ENCODE data around the gene FOXK2. TPM values are rescaled to one million over a fixed set of nuclear protein-coding genes. Genes with fewer than 3 reads are reported as not detected.

Gene FOXK2
- total RNA-seq, 4 donors from 2014 or later: 15.9 to 70.9 (median 42.7) TPM

DNA sequence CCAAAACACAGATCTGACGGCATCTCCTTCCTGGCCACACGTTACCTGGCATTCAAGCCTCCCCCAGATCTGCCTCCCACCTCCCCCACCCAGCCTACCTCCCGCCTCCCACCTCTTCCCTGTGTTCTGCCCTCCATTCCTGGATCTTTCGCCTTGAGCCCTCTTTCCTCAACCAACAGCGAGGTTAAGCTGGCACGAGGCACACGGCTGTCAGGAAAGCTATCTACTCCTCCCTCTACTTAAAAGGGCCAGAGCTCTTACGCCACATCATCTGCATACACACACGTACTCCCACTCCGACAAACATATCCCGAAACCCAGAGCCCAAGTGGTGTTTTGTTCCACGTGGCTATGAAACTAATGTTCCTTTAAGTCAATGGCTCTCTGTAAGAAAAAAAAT lies 110.7 kb downstream of the FOXK2 start:
- intact Hi-C loops (cut with DNase I; ENCODE audit: low total_unique reads): no loop called here
- no peaks in the 10 kb centered on the region for H3K4me1 ChIP-seq
- H3K27ac ChIP-seq: no peak overlapping the region
- no peak for DNase-seq
- H3K9me3 ChIP-seq: no peaks in the 10 kb centered on the region
- H3K36me3 ChIP-seq: no peaks in the 10 kb centered on the region
- H3K27me3 ChIP-seq: no peaks in the 10 kb centered on the region
- H3K4me3 ChIP-seq: no peak overlapping the region
- TF ChIP-seq POLR2A (IDR thresholded peaks at IDR 0.05): no peak
- TF ChIP-seq, protein P1, sequence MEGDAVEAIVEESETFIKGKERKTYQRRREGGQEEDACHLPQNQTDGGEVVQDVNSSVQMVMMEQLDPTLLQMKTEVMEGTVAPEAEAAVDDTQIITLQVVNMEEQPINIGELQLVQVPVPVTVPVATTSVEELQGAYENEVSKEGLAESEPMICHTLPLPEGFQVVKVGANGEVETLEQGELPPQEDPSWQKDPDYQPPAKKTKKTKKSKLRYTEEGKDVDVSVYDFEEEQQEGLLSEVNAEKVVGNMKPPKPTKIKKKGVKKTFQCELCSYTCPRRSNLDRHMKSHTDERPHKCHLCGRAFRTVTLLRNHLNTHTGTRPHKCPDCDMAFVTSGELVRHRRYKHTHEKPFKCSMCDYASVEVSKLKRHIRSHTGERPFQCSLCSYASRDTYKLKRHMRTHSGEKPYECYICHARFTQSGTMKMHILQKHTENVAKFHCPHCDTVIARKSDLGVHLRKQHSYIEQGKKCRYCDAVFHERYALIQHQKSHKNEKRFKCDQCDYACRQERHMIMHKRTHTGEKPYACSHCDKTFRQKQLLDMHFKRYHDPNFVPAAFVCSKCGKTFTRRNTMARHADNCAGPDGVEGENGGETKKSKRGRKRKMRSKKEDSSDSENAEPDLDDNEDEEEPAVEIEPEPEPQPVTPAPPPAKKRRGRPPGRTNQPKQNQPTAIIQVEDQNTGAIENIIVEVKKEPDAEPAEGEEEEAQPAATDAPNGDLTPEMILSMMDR (IDR thresholded peaks at IDR 0.05): no peak

DNA sequence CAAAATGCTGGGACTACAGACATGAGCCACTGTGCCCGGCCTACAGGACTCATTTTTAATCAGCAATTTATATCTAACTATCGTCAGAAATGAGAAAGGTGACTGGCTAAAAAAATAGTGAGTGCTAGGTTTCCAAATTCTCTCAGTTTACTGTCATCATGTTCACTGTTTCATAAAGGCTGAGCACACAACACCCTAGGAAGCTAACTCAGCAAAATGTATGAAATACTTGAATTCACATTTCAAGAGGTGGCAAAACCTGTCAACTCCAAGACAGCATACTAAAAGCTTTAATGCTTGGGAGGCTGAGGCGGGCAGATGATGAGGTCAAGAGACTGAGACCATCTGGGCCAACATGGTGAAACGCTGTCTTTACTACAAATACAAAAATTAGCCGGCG lies 112.0 kb downstream of the FOXK2 start:
- DNase-seq: no peak
- intact Hi-C loops (cut with DNase I; ENCODE audit: low total_unique reads): no loop called here
- Histone ChIP-seq H3K27me3 (no peaks in the 10 kb centered on the region), H3K9me3 (no peaks in the 10 kb centered on the region), H3K4me1 (no peaks in the 10 kb centered on the region), H3K4me3 (no peak overlapping the region), H3K27ac (no peak overlapping the region), H3K36me3 (no peaks in the 10 kb centered on the region)
- TF ChIP-seq POLR2A (IDR thresholded peaks at IDR 0.05): no peak
- TF ChIP-seq, protein P1 (IDR thresholded peaks at IDR 0.05): no peak

DNA sequence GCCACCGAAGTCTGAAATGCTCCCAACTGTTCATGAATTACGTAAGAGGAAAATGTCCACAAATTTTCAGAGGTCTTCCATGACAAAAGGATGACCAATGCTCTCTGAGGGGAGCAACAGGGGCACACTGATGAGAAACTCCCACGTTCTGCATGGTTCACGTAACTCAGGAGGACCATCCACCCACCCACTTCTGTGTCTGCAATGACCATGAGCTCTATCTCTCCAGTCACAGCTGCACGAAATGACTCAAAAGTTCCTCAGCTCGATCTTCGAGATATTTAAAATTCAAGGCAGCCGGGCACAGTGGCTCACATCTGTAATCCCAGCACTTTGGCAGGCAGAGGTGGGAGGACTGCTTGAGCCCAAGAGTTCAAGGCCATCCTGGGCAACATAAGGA lies 112.9 kb downstream of the FOXK2 start:
- no peaks in the 10 kb centered on the region for H3K4me1 ChIP-seq
- intact Hi-C loops (cut with DNase I; ENCODE audit: low total_unique reads): no loop called here
- no peak for DNase-seq
- no peaks in the 10 kb centered on the region for H3K36me3 ChIP-seq
- H3K9me3 ChIP-seq: no peaks in the 10 kb centered on the region
- TF ChIP-seq, protein P1 (IDR thresholded peaks at IDR 0.05): no peak
- no peak for TF ChIP-seq POLR2A (IDR thresholded peaks at IDR 0.05)
- H3K27ac ChIP-seq: no peak overlapping the region
- H3K27me3 ChIP-seq: no peaks in the 10 kb centered on the region
- H3K4me3 ChIP-seq: no peak overlapping the region

DNA sequence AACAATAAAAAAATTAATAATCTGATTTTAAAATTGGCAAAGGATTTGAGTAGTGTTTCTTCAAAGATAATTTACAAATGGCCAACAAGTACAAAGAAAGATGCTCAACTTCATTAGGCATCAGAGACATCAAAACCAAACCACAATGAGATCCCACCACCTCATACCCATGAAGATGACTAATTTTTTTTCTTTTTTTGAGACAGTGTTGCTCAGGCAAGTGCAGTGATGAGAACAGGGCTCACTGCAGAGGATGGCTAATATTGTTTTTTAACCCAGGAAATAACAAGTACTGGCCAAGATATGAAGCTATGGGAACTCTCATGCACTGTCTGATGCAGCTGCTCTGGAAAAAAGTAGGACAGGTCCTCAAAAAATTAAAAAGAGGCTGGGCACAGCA lies 113.8 kb downstream of the FOXK2 start:
- H3K27me3 ChIP-seq: no peaks in the 10 kb centered on the region
- H3K4me3 ChIP-seq: no peak overlapping the region
- no peaks in the 10 kb centered on the region for H3K9me3 ChIP-seq
- no peak for DNase-seq
- intact Hi-C loops (cut with DNase I; ENCODE audit: low total_unique reads): no loop called here
- no peak overlapping the region for H3K27ac ChIP-seq
- TF ChIP-seq, protein P1 (IDR thresholded peaks at IDR 0.05): no peak
- no peak for TF ChIP-seq POLR2A (IDR thresholded peaks at IDR 0.05)
- H3K4me1 ChIP-seq: no peaks in the 10 kb centered on the region
- H3K36me3 ChIP-seq: no peaks in the 10 kb centered on the region

DNA sequence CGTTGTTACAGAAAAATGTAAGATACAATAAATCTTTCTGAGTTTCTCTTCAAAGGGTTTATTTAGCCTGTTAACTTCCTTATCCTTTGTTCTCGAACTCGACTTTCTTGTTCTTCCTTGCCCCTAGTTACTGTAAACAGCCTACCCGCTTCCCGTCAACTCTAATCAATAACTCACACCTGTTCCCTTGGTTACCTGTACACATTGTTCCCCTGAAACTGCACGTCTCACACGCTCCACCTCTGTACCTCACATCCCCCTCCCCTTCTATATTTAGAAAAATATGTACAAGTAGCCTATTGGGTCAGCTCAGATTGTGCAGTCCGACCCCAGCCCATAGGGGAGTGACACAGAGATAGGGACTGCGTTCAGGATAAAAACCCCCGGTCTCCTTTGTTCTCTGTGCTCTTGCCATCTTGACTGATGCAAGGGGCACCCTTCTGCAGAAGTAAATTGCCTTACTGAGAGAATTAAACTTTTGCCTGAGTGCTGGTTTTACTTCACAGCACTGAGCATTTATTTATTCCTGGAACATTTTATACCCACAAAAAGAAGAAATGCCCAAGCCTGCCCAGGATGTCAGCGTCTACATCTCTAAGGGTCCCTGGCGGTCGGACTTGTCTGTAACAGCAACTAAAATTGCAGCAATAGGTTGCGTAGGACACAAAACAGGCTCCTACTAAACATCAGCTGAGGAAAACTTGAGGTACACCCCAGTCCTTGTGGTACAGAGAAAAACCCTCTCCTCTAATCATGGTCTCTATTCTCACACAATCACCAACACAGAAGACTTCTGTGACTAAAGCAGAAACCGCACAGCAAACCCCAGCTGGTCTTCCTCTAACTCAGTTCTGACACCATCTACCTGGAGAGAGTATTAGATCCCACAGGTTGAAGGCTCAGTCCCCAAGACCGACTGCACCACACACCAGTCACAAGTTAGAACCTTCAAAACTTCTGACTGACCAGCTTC lies 117.4 kb downstream of the FOXK2 start:
- DNase-seq: no peak
- Histone ChIP-seq H3K36me3 (no peaks in the 10 kb centered on the region), H3K27ac (no peak overlapping the region), H3K4me1 (no peaks in the 10 kb centered on the region), H3K27me3 (no peaks in the 10 kb centered on the region), H3K4me3 (no peak overlapping the region), H3K9me3 (no peaks in the 10 kb centered on the region)
- intact Hi-C loops (cut with DNase I; ENCODE audit: low total_unique reads): no loop called here
- no peak for TF ChIP-seq POLR2A (IDR thresholded peaks at IDR 0.05)

All from uterus (tissue), 4 donors.